HepG2 (cell line): ENCODE measurements around the gene RIPK3. TPM values are rescaled to one million over a fixed set of nuclear protein-coding genes. Genes with fewer than 3 reads are reported as not detected.
"Not testable (repeated sequence)": the region's sequence is repeated elsewhere in the genome, so short reads cannot be mapped to it uniquely, and the experiment has no call there.

Source experiments
- ATAC-seq: fragments of 200-7000 bp; cut with Tn5 transposase; 3 replicates; pipeline ENCODE4 v1.9.1; 2020; ENCODE audit warnings: mild to moderate bottlenecking, moderate library complexity
- BruUV-seq: library from RNA; stranded (reverse); fragments of 400-500 nt; replicated peaks from 2 replicates; lab custom pipeline; 2021; lab: Mats Ljungman, UMichigan
- CTCF ChIA-PET: fragments of 300-600 bp; formaldehyde crosslinking; extraction: SDS; loops from one replicate; lab custom pipeline; 2021; ENCODE audit warnings: low total read pairs, inconsistent platforms, low intra/inter-chr PET ratio; lab: Yijun Ruan, JAX
- POLR2A ChIA-PET: fragments of 350-600 bp; sonication (Branson Sonifier 250); formaldehyde crosslinking; loops from one replicate; lab custom pipeline; 2020; ENCODE audit warnings: antibody characterized with exemption, inconsistent platforms; lab: Yijun Ruan, JAX
- DNase-seq: peaks from one replicate; pipeline ENCODE4 v3.0.0-alpha.2; 2015; ENCODE audit warnings: low spot score
- FAIRE-seq: peaks from 3 replicates; lab custom pipeline; 2011; peaks lifted over from hg19 to GRCh38; lab: Jason Lieb, UNC
- H2AFZ ChIP-seq: one replicate; pipeline ENCODE4 v1.6.1; 2011; ENCODE audit warnings: low read length, inconsistent platforms
- H3K27ac ChIP-seq: fragments of 300-600 bp; 3 replicates; pipeline ENCODE4 v1.8.0; 2011; ENCODE audit warnings: mixed run types, mild to moderate bottlenecking, mixed read lengths, low read length, inconsistent platforms; ENCODE audit not compliant: insufficient read depth; ENCODE audit errors: extremely low read length
- H3K27me3 ChIP-seq, 2 experiments: fragments of 200-600 bp in 1 of 2; 2 replicates in 1 of 2; 3 replicates in 1 of 2; pipeline versions ENCODE4 v1.6.0 to v1.8.0; 2011; ENCODE audit warnings: low read length in 2 of 2, mild to moderate bottlenecking in 2 of 2, moderate library complexity in 2 of 2, inconsistent platforms in 1 of 2; ENCODE audit not compliant: insufficient read depth in 2 of 2, control insufficient read depth in 1 of 2
- H3K36me3 ChIP-seq, 2 experiments: fragments of 200-600 bp in 1 of 2; replicated peaks in 1 of 2; 2 replicates in 1 of 2; 3 replicates in 1 of 2; pipeline versions ENCODE4 v1.5.1 to v1.8.0; 2011; ENCODE audit warnings: low read length in 2 of 2, inconsistent platforms in 1 of 2; ENCODE audit not compliant: insufficient read depth in 2 of 2, control insufficient read depth in 1 of 2
- H3K4me1 ChIP-seq: 2 replicates; pipeline ENCODE4 v1.5.1; 2012; ENCODE audit warnings: low read length, inconsistent platforms; ENCODE audit not compliant: insufficient read depth
- H3K4me2 ChIP-seq: 2 replicates; pipeline ENCODE4 v1.6.0; 2011; ENCODE audit warnings: low read depth, low read length, inconsistent platforms
- H3K4me3 ChIP-seq, 3 experiments: fragments of 200-600 bp in 1 of 3; sonication (generic), shearing (Covaris generic) in 1 of 3; replicated peaks in 1 of 3; 2 replicates each; pipeline ENCODE4 v1.5.1; 2011 to 2016; ENCODE audit warnings: low read length in 3 of 3, inconsistent platforms in 2 of 3, low read depth in 2 of 3, mild to moderate bottlenecking in 2 of 3, control low read depth in 1 of 3, mixed read lengths in 1 of 3; ENCODE audit not compliant: insufficient read depth in 1 of 3
- H3K79me2 ChIP-seq: one replicate; pipeline ENCODE4 v1.6.1; 2011; ENCODE audit warnings: low read length, inconsistent platforms; ENCODE audit not compliant: insufficient read depth
- H3K9ac ChIP-seq: 2 replicates; pipeline ENCODE4 v1.6.0; 2011; ENCODE audit warnings: mild to moderate bottlenecking, low read depth, low read length, inconsistent platforms; ENCODE audit not compliant: insufficient read depth
- H3K9me3 ChIP-seq: 2 replicates; pipeline ENCODE4 v1.5.1; 2012; ENCODE audit warnings: mild to moderate bottlenecking, low read length
- H4K20me1 ChIP-seq: 2 replicates; pipeline ENCODE4 v1.6.0; 2011; ENCODE audit warnings: inconsistent platforms, mild to moderate bottlenecking, low read length, moderate library complexity; ENCODE audit not compliant: insufficient read depth
- GATAD1 ChIP-seq: IDR thresholded peaks from 2 replicates; pipeline ENCODE4 v1.6.1; 2016; ENCODE audit warnings: missing genetic modification reagents, missing compliant biosample characterization
- KDM2A ChIP-seq: sonication (generic); formaldehyde crosslinking; IDR thresholded peaks from 2 replicates; pipeline ENCODE4 v1.4.0; 2020; ENCODE audit warnings: low read depth, missing genetic modification reagents, borderline replicate concordance
- MAFK ChIP-seq, 2 experiments: IDR thresholded peaks in 1 of 2; conservative IDR thresholded peaks in 1 of 2; 2 replicates each; pipeline ENCODE4 v1.6.1; 2011; ENCODE audit warnings: improper control_type of control experiment in 2 of 2, low read length in 2 of 2
- NFKB2 ChIP-seq: sonication (generic); formaldehyde crosslinking; IDR thresholded peaks from 2 replicates; pipeline ENCODE4 v1.4.0; 2020; ENCODE audit warnings: missing genetic modification reagents, borderline replicate concordance
- RAD21 ChIP-seq: fragments of 450-650 bp; formaldehyde crosslinking; IDR thresholded peaks from 2 replicates; pipeline ENCODE4 v1.5.0; 2020; ENCODE audit warnings: mild to moderate bottlenecking
- SMC3 ChIP-seq: IDR thresholded peaks from 2 replicates; pipeline ENCODE4 v1.6.1; 2011; ENCODE audit warnings: low read length, improper control_type of control experiment
- ZBTB21 ChIP-seq: sonication (generic); formaldehyde crosslinking; IDR thresholded peaks from 2 replicates; pipeline ENCODE4 v1.4.0; 2020; ENCODE audit warnings: missing genetic modification reagents
- ZNF607 ChIP-seq: sonication (generic); formaldehyde crosslinking; IDR thresholded peaks from 2 replicates; pipeline ENCODE4 v1.5.1; 2020; ENCODE audit warnings: missing genetic modification reagents, mild to moderate bottlenecking, borderline replicate concordance
- whole genome bisulfite sequencing: methylation state at CpG from one replicate; pipeline ENCODE4 v1.1.6; 2017; ENCODE audit warnings: low lambda C conversion rate; 5-methylcytosine and 5-hydroxymethylcytosine counted together
- in situ Hi-C: cut with HindIII; loops from 2 replicates; pipeline ENCODE4 v1.10.0; 2017; ENCODE audit warnings: low pct_unique_long_range_greater_than_20kb; ENCODE audit not compliant: extremely low pct_ligation_motif_present
- intact Hi-C: fragments of 100-400 bp; cut with micrococcal nuclease; formaldehyde crosslinking; loops from one replicate; pipeline ENCODE4 v1.10.0; 2022; ENCODE audit not compliant: unreplicated experiment
- polyA plus RNA-seq, 8 experiments: library from polyadenylated mRNA; depleted of rRNA in 3 of 8; stranded (reverse) in 7 of 8; unstranded in 1 of 8; fragments of >200 nt; fragmentation: Illumina TruSeq in 4 of 8; extraction: Trizol in 4 of 8; gene quantifications; 2 replicates each; pipeline versions ENCODE4 v1.2.1 to v1.2.3, GENCODE V29; 2011 to 2016; ENCODE audit warnings: low read depth in 4 of 8, missing spikeins in 1 of 8, mixed read lengths in 1 of 8; ENCODE audit not compliant: insufficient read depth in 1 of 8
- total RNA-seq, 5 experiments: library from RNA; depleted of rRNA; stranded (reverse); fragments of >200 nt; fragmentation: Illumina TruSeq; extraction: Trizol; gene quantifications; 2 replicates each; pipeline ENCODE4 v1.2.3, GENCODE V29; 2016; ENCODE audit warnings: low read depth in 1 of 5
- TF ChIP-seq, protein P1 (sequence below): sonication (generic); formaldehyde crosslinking; IDR thresholded peaks from 2 replicates; pipeline ENCODE4 v1.4.0; 2020; ENCODE audit warnings: missing genetic modification reagents

RIPK3 gene
- total and polyA plus RNA-seq, 2 of the 13 experiments (the other 11 are each of a cell fraction or from before 2014, with no cell fraction given), result not detected

DNA sequence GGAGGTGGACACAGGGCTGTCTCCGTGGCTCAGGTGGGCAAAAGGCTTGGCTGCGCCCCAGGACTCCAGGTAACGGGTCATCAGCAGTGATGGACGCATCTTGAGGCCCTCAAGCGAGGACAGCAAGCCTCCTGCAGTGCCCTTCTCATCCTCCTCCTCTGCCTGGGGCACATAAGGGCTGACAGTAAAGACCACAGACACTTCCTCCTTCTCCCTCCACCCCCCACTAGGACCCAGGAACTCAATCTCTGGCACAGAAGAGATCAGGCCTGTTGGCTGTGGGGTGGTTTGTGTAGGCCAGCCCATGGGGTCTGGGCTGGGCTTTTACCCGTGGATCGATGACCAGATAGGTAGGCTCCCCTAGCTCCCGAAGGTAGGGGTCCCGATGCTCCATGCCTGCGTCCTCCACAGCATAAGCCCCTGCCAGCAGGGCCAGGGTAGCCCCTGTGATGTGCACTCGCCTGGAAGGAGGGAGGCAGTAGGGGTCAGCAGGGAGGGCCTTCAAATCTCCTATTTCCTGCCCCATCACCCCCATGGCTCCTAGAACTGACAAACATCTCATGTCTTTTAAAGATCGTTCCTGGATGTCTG, 10.6 kb downstream of the RIPK3 start:
- FAIRE-seq, result no peak
- BruUV-seq, result no TSS peak
- no peak overlapping the region for H3K4me2 ChIP-seq
- POLR2A ChIA-PET, result interaction anchor here (0.9 to 3.1 kb wide), 5 partner anchors 86 to 134 kb away, joined by 3 to 14 read pairs (median 4); partner anchors contain the start of genes CBLN3, KHNYN, TINF2 and TM9SF1
- intact Hi-C loops (no loop called here), in situ Hi-C loops (no loop called here)
- WGBS, result 14% methylated on average over 12 of the region's 12 CpGs
- H3K27ac ChIP-seq, result no peak overlapping the region
- H3K79me2 ChIP-seq, result no peaks in the 10 kb centered on the region
- no peak overlapping the region for H3K9ac ChIP-seq
- no peak for ATAC-seq
- H3K9me3 ChIP-seq, result no peaks in the 10 kb centered on the region
- no peaks in the 10 kb centered on the region for H4K20me1 ChIP-seq
- H3K27me3 ChIP-seq, result peaks cover 31 to 80% of the 10 kb centered on the region in 2 experiments
- CTCF ChIA-PET, result interaction anchor here (10.2 kb wide), 1 partner anchor 105 kb away, joined by 235 read pairs; the partner anchor contains the start of genes CBLN3 and KHNYN
- H2AFZ ChIP-seq, result no peak overlapping the region
- H3K36me3 ChIP-seq, result no peaks in the 10 kb centered on the region
- no peak for TF ChIP-seq MAFK (conservative IDR thresholded peaks at IDR 0.05 in 1 of 2, IDR thresholded peaks at IDR 0.05 in 1 of 2; ENCODE audit: low read length in 2 of 2)
- TF ChIP-seq ZNF607 (CRISPR knock-in tag), result 0 out of 2 replicates have a peak, but pooled peaks have one; percentile 21
- TF ChIP-seq, all 625 proteins: peak for 1
- no peak for DNase-seq
- Histone ChIP-seq H3K4me3 (no peak overlapping the region), H3K4me1 (peaks cover 34% of the 10 kb centered on the region)

DNA sequence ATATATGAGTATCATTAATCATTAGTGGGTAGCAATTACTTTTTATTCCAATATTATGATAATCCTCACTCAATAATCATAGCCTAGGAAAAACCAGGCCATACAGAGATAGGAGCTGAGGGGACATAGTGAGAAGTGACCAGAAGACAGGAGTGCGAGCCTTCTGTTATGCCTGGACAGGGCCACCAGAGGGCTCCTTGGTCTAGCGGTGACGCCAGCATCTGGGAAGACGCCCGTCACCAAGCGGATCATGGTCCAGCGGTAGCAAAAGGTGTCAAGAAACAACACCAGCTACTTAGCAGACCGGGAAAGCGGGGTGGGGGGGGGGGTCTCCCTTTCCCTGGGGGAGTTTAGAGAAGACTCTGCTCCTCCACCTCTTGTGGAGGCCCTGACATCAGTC, 11.9 kb downstream of the RIPK3 start:
- H2AFZ ChIP-seq, H3K9me3 ChIP-seq, ATAC-seq, DNase-seq, H4K20me1 ChIP-seq, H3K4me3 ChIP-seq, in situ Hi-C loops, H3K27ac ChIP-seq, H3K36me3 ChIP-seq, H3K4me2 ChIP-seq, H3K79me2 ChIP-seq, H3K9ac ChIP-seq, BruUV-seq: not testable (repeated sequence)
- CTCF ChIA-PET, result interaction anchor here (0.9 to 10.2 kb wide), 2 partner anchors 84 to 106 kb away, joined by 3 to 235 read pairs; partner anchors contain the start of genes CBLN3 and KHNYN
- H3K4me1 ChIP-seq, result peaks cover 23% of the 10 kb centered on the region
- FAIRE-seq, result peak; percentile 56
- peaks cover 30 to 81% of the 10 kb centered on the region in 2 experiments for H3K27me3 ChIP-seq
- intact Hi-C loops, result loop anchor here (1.0 kb wide), 2 partner anchors 103 to 108 kb away; no protein-coding TSS in a partner anchor
- POLR2A ChIA-PET, result interaction anchor here (2.1 to 3.1 kb wide), 3 partner anchors 85 to 110 kb away, joined by 4 to 14 read pairs (median 12); partner anchors contain the start of genes CBLN3, KHNYN and TINF2
- 2% methylated on average over 9 of the region's 9 CpGs for WGBS
- TF ChIP-seq RAD21 (CRISPR knock-in tag) (peak; percentile 68), KDM2A (CRISPR knock-in tag) (peak; percentile 90), GATAD1 (peak; percentile 21; the same call in 1 of the 2 replicates), NFKB2 (CRISPR knock-in tag) (0 out of 2 replicates have a peak, but pooled peaks have one; percentile 57), ZBTB21 (CRISPR knock-in tag) (peak; percentile 46; the same call in 1 of the 2 replicates), SMC3 (peak; percentile 19; the same call in 1 of the 2 replicates)
- TF ChIP-seq, protein P1, sequence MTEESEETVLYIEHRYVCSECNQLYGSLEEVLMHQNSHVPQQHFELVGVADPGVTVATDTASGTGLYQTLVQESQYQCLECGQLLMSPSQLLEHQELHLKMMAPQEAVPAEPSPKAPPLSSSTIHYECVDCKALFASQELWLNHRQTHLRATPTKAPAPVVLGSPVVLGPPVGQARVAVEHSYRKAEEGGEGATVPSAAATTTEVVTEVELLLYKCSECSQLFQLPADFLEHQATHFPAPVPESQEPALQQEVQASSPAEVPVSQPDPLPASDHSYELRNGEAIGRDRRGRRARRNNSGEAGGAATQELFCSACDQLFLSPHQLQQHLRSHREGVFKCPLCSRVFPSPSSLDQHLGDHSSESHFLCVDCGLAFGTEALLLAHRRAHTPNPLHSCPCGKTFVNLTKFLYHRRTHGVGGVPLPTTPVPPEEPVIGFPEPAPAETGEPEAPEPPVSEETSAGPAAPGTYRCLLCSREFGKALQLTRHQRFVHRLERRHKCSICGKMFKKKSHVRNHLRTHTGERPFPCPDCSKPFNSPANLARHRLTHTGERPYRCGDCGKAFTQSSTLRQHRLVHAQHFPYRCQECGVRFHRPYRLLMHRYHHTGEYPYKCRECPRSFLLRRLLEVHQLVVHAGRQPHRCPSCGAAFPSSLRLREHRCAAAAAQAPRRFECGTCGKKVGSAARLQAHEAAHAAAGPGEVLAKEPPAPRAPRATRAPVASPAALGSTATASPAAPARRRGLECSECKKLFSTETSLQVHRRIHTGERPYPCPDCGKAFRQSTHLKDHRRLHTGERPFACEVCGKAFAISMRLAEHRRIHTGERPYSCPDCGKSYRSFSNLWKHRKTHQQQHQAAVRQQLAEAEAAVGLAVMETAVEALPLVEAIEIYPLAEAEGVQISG (CRISPR knock-in tag), result 0 out of 2 replicates have a peak, but pooled peaks have one; percentile 33
